Pancreas (tissue), 10 donors: ENCODE results near the gene MRPS18B. TPM values are rescaled to one million over a fixed set of nuclear protein-coding genes. Genes with fewer than 3 reads are reported as not detected.
A peak's percentile ranks its signal among the peaks of the same experiment; 100 is the strongest.
"Not testable (repeated sequence)": the region's sequence is repeated elsewhere in the genome, so short reads cannot be mapped to it uniquely, and the experiment has no call there.

Experiments used
- ATAC-seq, 4 donors: fragments of 200-7000 bp; cut with Tn5 transposase; one replicate each; pipeline versions ENCODE4 v1.8.0 to v1.9.1; 2020; ENCODE audit warnings: mild to moderate bottlenecking in 4 of 4, moderate library complexity in 4 of 4
- DNase-seq, 6 donors: peaks; one replicate each; pipeline ENCODE4 v3.0.0-alpha.2; 2020
- FAIRE-seq: peaks from 2 replicates; lab custom pipeline; 2012; peaks lifted over from hg19 to GRCh38; lab: Jason Lieb, UNC
- H3K27ac ChIP-seq, 4 donors: fragments of 200-600 bp; sonication (generic); 1 replicate in 3 of 4; 2 replicates in 1 of 4; pipeline versions ENCODE4 v1.5.0 to v1.8.0; 2020
- H3K27me3 ChIP-seq, 4 donors: fragments of 200-600 bp; one replicate each; pipeline ENCODE4 v1.8.0; 2021
- H3K36me3 ChIP-seq, 3 donors: fragments of 200-600 bp; sonication (generic) in 1 of 3; one replicate each; pipeline versions ENCODE4 v1.5.0 to v1.8.0; 2020 to 2021
- H3K4me1 ChIP-seq, 3 donors: fragments of 200-600 bp; one replicate each; pipeline ENCODE4 v1.8.0; 2021
- H3K4me3 ChIP-seq, 4 donors: fragments of 200-600 bp; sonication (generic) in 2 of 4; one replicate each; pipeline versions ENCODE4 v1.5.0 to v1.8.0; 2020 to 2021
- H3K9me3 ChIP-seq, 4 donors: fragments of 200-600 bp; one replicate each; pipeline ENCODE4 v1.8.0; 2021
- WGBS, 2 donors: extraction: QIAGEN DNeasy Blood & Tissue Kit; methylation state at CpG; one replicate each; pipeline ENCODE4 v1.1.7; 2013; 5-methylcytosine and 5-hydroxymethylcytosine counted together
- intact Hi-C, 3 donors: fragments of 100-400 bp; cut with DNase I; formaldehyde crosslinking; loops; one replicate each; pipeline versions ENCODE4 v1.11.1 to v1.14.2; 2022
- polyA plus RNA-seq, 2 donors: library from polyadenylated mRNA; stranded (reverse); fragments of 200-250 nt; gene quantifications; one replicate each; pipeline ENCODE4 v1.2.3, GENCODE V29; 2013
- total RNA-seq, 6 donors: library from RNA; stranded (reverse); fragmentation: NEBNext Ultra II Directional in 4 of 6; extraction: Animal tissue kit (Norgen Biotek cat#: 25700) in 4 of 6; gene quantifications; one replicate each; pipeline versions ENCODE4 v1.2.1 to v1.2.4, GENCODE V29; 2021 to 2023
- TF ChIP-seq, protein P1 (sequence below), 4 donors: fragments of 200-600 bp; sonication (generic) in 3 of 4; IDR thresholded peaks; one replicate each; pipeline versions ENCODE4 v1.5.0 to v1.8.0; 2021; ENCODE audit warnings: antibody characterized with exemption in 4 of 4
- donor health status: healthy with polysubstance abuse.
- donor health status: DM: no; HTN: no; CAD: no; lungs with moderate emphysema.
- donor health status: DM: no; HTN: no; CAD: no.
- donor health status: control.
- donor health status: control.
- donor health status: Bipolar disorder and iron deficiency.
- donor health status: DM: yes; HTN: yes; CAD: no.
- donor health status: DM: no; HTN: no; CAD: no.
- donor health status: DM: no; HTN: no; CAD: no.
- donor health status: DM: yes; HTN: yes; CAD: no.

MRPS18B gene
- total and polyA plus RNA-seq, 8 donors = 22.9 to 41.1 (median 29.1) TPM

DNA sequence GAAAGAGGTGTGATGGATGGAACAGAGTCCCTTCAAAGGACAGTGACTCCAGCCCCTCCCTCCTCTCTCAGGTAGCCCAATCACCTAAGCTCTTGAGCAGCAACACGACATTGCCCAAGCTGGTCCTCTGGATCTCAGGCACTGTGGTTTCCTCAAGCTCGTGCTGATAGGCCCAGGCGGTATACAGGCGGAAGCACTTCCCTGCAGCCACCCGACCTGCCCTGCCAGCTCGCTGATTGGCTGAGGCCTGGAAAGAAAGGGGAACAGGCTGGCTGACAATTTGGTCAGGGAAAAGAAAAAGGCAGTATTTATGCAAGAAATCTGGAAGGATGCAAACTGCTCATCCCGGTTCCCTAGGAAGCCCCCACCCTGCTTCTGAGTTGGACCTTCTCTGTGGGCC is 38.9 kb downstream of the MRPS18B start:
- DNase-seq (no peak), FAIRE-seq (no peak), ATAC-seq (peak in 2 of 4 donors; percentile 24 to 30)
- no peak overlapping the region for H3K27ac ChIP-seq
- no peaks in the 10 kb centered on the region for H3K4me1 ChIP-seq
- H3K9me3 ChIP-seq = no peaks in the 10 kb centered on the region
- 79 to 82% methylated on average over 7 of the region's 7 CpGs for WGBS, 2 donors
- H3K27me3 ChIP-seq = no peaks in the 10 kb centered on the region
- TF ChIP-seq, protein P1, sequence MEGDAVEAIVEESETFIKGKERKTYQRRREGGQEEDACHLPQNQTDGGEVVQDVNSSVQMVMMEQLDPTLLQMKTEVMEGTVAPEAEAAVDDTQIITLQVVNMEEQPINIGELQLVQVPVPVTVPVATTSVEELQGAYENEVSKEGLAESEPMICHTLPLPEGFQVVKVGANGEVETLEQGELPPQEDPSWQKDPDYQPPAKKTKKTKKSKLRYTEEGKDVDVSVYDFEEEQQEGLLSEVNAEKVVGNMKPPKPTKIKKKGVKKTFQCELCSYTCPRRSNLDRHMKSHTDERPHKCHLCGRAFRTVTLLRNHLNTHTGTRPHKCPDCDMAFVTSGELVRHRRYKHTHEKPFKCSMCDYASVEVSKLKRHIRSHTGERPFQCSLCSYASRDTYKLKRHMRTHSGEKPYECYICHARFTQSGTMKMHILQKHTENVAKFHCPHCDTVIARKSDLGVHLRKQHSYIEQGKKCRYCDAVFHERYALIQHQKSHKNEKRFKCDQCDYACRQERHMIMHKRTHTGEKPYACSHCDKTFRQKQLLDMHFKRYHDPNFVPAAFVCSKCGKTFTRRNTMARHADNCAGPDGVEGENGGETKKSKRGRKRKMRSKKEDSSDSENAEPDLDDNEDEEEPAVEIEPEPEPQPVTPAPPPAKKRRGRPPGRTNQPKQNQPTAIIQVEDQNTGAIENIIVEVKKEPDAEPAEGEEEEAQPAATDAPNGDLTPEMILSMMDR (IDR thresholded peaks at IDR 0.05) = no peak
- H3K4me3 ChIP-seq = no peak overlapping the region
- peaks cover 0 to 74% (median 61%) of the 10 kb centered on the region in 3 donors for H3K36me3 ChIP-seq
- intact Hi-C loops = no loop called here

DNA sequence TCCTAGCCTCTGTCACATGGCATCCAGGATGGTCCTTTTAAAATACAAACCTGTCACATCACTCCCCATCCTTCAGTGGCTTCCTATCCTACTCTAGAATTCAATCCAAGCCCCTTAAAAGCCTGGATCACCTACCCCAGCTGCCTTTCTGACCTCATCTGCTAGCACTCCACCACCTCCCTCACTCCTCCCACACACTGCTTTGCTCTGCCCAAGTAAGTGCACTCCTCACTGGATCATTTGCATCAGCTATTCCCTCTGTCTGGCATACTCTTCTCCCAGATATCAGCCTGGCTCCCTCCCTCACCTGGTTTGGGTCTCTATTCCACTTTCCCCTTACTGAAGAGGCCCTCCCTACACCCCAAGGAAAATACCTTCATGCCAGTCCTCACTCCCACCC is 39.8 kb downstream of the MRPS18B start:
- no peaks in the 10 kb centered on the region for H3K4me1 ChIP-seq
- H3K36me3 ChIP-seq = peaks cover 0 to 77% (median 66%) of the 10 kb centered on the region in 3 donors
- no peak overlapping the region for H3K27ac ChIP-seq
- DNase-seq (no peak), FAIRE-seq (no peak), ATAC-seq (no peak)
- no peak overlapping the region for H3K4me3 ChIP-seq
- H3K9me3 ChIP-seq = no peaks in the 10 kb centered on the region
- no peaks in the 10 kb centered on the region for H3K27me3 ChIP-seq
- TF ChIP-seq, protein P1 (IDR thresholded peaks at IDR 0.05) = no peak
- intact Hi-C loops = no loop called here

DNA sequence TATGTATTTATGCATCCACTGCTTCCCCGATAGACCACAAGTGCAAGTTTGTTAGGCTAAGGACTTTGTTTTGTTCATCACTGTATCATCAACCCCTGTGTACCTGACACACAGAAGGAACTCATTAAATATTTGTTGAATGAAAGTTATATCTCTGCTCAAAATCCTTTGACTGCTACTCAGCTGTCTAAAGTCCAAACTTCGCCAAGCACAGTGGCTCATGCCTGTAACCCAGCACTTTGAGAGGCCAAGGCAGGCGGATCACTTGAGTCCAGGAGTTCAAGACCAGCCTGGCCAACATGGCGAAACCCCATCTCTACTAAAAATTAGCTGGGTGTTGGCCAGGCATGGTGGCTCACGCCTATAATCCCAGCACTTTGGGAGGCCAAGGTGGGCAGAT is 40.3 kb downstream of the MRPS18B start:
- H3K4me3 ChIP-seq, H3K9me3 ChIP-seq, ATAC-seq, DNase-seq, H3K4me1 ChIP-seq, intact Hi-C loops, H3K27ac ChIP-seq, H3K27me3 ChIP-seq, FAIRE-seq: not testable (repeated sequence)
- peaks cover 0 to 77% (median 71%) of the 10 kb centered on the region in 3 donors for H3K36me3 ChIP-seq
- 87 to 89% methylated on average over 5 of the region's 5 CpGs for WGBS, 2 donors

DNA sequence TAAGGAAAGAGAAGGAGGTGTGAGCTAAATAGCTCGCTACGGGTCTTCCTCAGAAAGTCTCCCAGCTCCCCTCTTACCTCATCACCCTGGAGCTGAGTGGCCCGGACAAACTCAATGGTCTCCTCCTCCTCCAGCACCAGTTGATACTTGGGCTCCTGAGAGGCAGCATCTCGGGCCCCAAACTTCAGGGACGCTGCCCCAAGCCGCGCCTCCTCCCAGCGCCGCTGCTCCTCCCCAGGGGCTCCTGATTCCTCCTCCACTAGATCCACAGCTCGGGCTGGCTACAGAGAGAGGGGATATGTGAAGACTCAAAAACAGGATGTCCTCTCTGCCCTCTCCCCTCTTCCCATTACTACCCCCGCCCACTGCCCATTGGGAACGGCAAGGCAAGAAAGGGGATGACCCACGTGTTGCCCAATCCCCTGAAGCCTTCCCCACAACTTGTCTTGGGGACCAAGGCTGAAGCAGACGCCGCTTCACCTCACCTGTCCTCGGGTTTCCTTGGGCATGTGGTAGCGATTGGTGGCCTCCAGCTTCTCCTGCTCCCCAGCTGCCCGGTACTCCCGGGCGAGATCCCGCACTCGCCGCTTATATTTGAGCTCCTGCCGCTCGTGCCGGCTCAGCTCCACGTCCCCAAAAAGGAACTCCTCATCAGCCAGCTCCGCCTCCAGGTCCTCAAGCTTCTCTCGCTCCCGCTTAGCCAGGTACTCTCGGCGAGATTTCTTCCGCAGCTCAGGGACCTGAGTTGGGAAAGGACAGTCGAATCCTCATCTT is 47.5 kb downstream of the MRPS18B start:
- DNase-seq (no peak), FAIRE-seq (no peak), ATAC-seq (no peak)
- Histone ChIP-seq H3K4me3 (no peak overlapping the region), H3K4me1 (no peaks in the 10 kb centered on the region), H3K27ac (no peak overlapping the region), H3K27me3 (no peaks in the 10 kb centered on the region), H3K9me3 (no peaks in the 10 kb centered on the region), H3K36me3 (peaks cover 3 to 67% (median 34%) of the 10 kb centered on the region in 3 donors)
- 90 to 93% methylated on average over 34 of the region's 34 CpGs for WGBS, 2 donors
- TF ChIP-seq, protein P1 (IDR thresholded peaks at IDR 0.05) = no peak
- intact Hi-C loops = no loop called here

DNA sequence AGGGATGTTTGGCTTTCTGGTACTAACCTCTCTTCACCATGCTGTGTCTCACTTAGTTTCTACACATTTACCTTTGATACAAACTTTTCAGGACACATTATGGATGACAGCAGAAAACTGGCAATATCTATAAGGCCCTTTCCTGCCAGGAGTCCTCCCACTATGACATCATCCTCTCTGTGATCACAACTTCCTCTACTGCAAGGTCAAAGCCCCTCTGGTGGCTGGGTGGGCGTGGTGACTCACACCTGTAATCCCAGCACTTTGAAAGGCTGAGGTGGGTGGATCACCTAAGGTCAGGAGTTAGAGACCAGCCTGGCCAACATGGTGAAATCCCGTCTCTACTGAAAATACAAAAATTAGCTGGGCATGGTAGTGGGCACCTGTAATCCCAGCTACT is 48.7 kb downstream of the MRPS18B start:
- peak in 1 of 4 donors; percentile 31 for ATAC-seq
- H3K27me3 ChIP-seq, H3K4me1 ChIP-seq, DNase-seq, H3K27ac ChIP-seq, H3K4me3 ChIP-seq, H3K9me3 ChIP-seq, intact Hi-C loops, FAIRE-seq: not testable (repeated sequence)
- 74 to 76% methylated on average over 2 of the region's 2 CpGs for WGBS, 2 donors
- peaks cover 3 to 60% (median 30%) of the 10 kb centered on the region in 3 donors for H3K36me3 ChIP-seq
